DMS114 treated with DMSO at 0.1 percent for 48 hours (cell line): ENCODE data around the gene APOO.

Experiments used
- DNase-seq: peaks from one replicate; lab custom pipeline; 2025; ENCODE audit not compliant: unreplicated experiment; lab: John Stamatoyannopoulos, UW

Gene APOO

GRCh38 chrX:23821847-23822246, 85.9 kb downstream of the APOO start:
- DNase-seq: no peak

- no peak for DNase-seq
These were observed 87.4 kb downstream of the APOO start for GRCh38 chrX:23820235-23820782.

GRCh38 chrX:23819385-23820234, 88.1 kb downstream of the APOO start:
- DNase-seq: no peak

- DNase-seq: no peak
These were observed 89.8 kb downstream of the APOO start for GRCh38 chrX:23817979-23818336.

GRCh38 chrX:23816179-23816578, 91.6 kb downstream of the APOO start:
- no peak for DNase-seq

GRCh38 chrX:23815376-23815775, 92.4 kb downstream of the APOO start:
- DNase-seq: no peak

- DNase-seq: no peak
These were observed 93.9 kb downstream of the APOO start for GRCh38 chrX:23813808-23814207.

- DNase-seq: no peak
These were observed 96.1 kb downstream of the APOO start for GRCh38 chrX:23811656-23812055.

- DNase-seq: no peak
These were observed 96.6 kb downstream of the APOO start for GRCh38 chrX:23811108-23811651.

GRCh38 chrX:23810279-23810678, 97.5 kb downstream of the APOO start:
- no peak for DNase-seq

GRCh38 chrX:23805389-23805788, 102.3 kb downstream of the APOO start:
- no peak for DNase-seq

GRCh38 chrX:23804578-23804977, 103.2 kb downstream of the APOO start:
- no peak for DNase-seq

GRCh38 chrX:23803931-23804381, 103.8 kb downstream of the APOO start:
- no peak for DNase-seq

- DNase-seq: no peak
These were observed 105.3 kb downstream of the APOO start for GRCh38 chrX:23802431-23802830.

GRCh38 chrX:23799469-23800065, 108.2 kb downstream of the APOO start:
- DNase-seq: no peak

GRCh38 chrX:23797371-23798128, 110.2 kb downstream of the APOO start:
- no peak for DNase-seq

- no peak for DNase-seq
These were observed 112.5 kb downstream of the APOO start for GRCh38 chrX:23795221-23795620.

GRCh38 chrX:23792861-23793553, 114.7 kb downstream of the APOO start:
- no peak for DNase-seq

- DNase-seq: no peak
These were observed 117.6 kb downstream of the APOO start for GRCh38 chrX:23790155-23790497.

GRCh38 chrX:23789386-23790154, 118.2 kb downstream of the APOO start:
- no peak for DNase-seq
